DOHH2 (cell line): ENCODE data around the gene ATP2B2.

ENCODE experiments used
- H3F3A ChIP-seq: fragments of 200-600 bp; sonication (generic), shearing (Covaris generic); 2 replicates; pipeline ENCODE4 v1.6.0; 2016; ENCODE audit warnings: antibody characterized with exemption, mild to moderate bottlenecking; ENCODE audit not compliant: control insufficient read depth, insufficient read depth
- H3K27ac ChIP-seq: fragments of 200-600 bp; sonication (generic); 2 replicates; pipeline ENCODE4 v1.5.1; 2014; ENCODE audit warnings: low read depth, mild to moderate bottlenecking, low read length, moderate library complexity
- H3K27me3 ChIP-seq: fragments of 200-600 bp; sonication (generic); 2 replicates; pipeline ENCODE4 v1.6.1; 2014; ENCODE audit warnings: mild to moderate bottlenecking, low read length, mixed read lengths; ENCODE audit not compliant: control insufficient read depth
- H3K36me3 ChIP-seq: fragments of 200-600 bp; sonication (generic); 2 replicates; pipeline ENCODE4 v1.6.1; 2014; ENCODE audit warnings: mild to moderate bottlenecking, low read length, moderate library complexity, mixed read lengths; ENCODE audit not compliant: control insufficient read depth
- H3K4me1 ChIP-seq: fragments of 200-600 bp; sonication (generic); 2 replicates; pipeline ENCODE4 v1.6.1; 2014; ENCODE audit warnings: mild to moderate bottlenecking, low read length, mixed read lengths; ENCODE audit not compliant: control insufficient read depth
- H3K4me2 ChIP-seq: fragments of 200-600 bp; sonication (generic); 2 replicates; pipeline ENCODE4 v1.6.0; 2014; ENCODE audit warnings: mild to moderate bottlenecking, low read length, moderate library complexity
- H3K4me3 ChIP-seq: fragments of 200-600 bp; sonication (generic); 2 replicates; pipeline ENCODE4 v1.5.1; 2014; ENCODE audit warnings: mild to moderate bottlenecking, low read length, mixed read lengths
- H3K79me2 ChIP-seq: fragments of 200-600 bp; sonication (generic); 2 replicates; pipeline ENCODE4 v1.6.1; 2014; ENCODE audit warnings: mild to moderate bottlenecking, low read length, mixed read lengths; ENCODE audit not compliant: control insufficient read depth
- H3K9me2 ChIP-seq: fragments of 200-600 bp; sonication (generic); replicated peaks from 2 replicates; pipeline ENCODE4 v1.6.1; 2014; ENCODE audit warnings: mild to moderate bottlenecking, low read length, mixed read lengths; ENCODE audit not compliant: control insufficient read depth
- H3K9me3 ChIP-seq: fragments of 200-600 bp; sonication (generic); 2 replicates; pipeline ENCODE4 v1.6.1; 2014; ENCODE audit warnings: antibody characterized with exemption, low read length, mixed read lengths; ENCODE audit not compliant: control insufficient read depth, insufficient read depth
- H4K20me1 ChIP-seq: fragments of 200-600 bp; sonication (generic); 2 replicates; pipeline ENCODE4 v1.6.0; 2014; ENCODE audit warnings: low read depth, mild to moderate bottlenecking, antibody characterized with exemption, low read length, moderate library complexity; ENCODE audit not compliant: control insufficient read depth, insufficient read depth
- EZH2phosphoT487 ChIP-seq: fragments of 200-600 bp; sonication (generic); IDR thresholded peaks from 2 replicates; pipeline ENCODE4 v1.6.1; 2017; ENCODE audit warnings: borderline replicate concordance, mild to moderate bottlenecking, antibody characterized with exemption, low read length, moderate library complexity, mixed read lengths
- TF ChIP-seq, protein P1 (sequence below): fragments of 200-600 bp; sonication (generic); IDR thresholded peaks from one replicate; pipeline ENCODE4 v1.5.1; 2014; ENCODE audit warnings: antibody characterized with exemption, mild to moderate bottlenecking, low read depth, low read length; ENCODE audit not compliant: poor library complexity, severe bottlenecking

Gene ATP2B2

DNA sequence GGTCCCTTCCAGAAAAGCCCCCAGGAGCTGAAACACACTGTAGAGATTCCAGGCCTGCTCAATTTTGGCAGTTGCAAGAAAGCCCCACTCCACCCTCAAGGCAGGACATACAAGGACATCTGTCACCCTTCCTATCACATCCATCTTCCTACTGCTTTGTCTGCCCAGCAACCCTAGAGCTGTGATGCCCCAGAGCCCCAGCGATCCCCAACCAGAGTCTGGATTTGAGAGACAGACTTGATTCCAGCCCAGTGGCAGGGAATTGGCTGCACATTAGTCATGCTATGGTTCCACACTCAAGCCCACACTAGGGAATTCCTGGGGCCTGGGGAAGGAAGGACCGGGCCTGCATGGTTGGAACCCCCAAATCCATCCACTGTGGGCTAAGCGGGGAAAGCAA is 56.8 kb downstream of the ATP2B2 start:
- Histone ChIP-seq H3K36me3 (no peaks in the 10 kb centered on the region), H3K79me2 (no peaks in the 10 kb centered on the region), H3K4me1 (no peaks in the 10 kb centered on the region), H4K20me1 (no peaks in the 10 kb centered on the region), H3K4me2 (no peak overlapping the region), H3K4me3 (no peak overlapping the region), H3K9me3 (no peaks in the 10 kb centered on the region), H3K27me3 (peaks cover 16% of the 10 kb centered on the region), H3K9me2 (no peaks in the 10 kb centered on the region), H3K27ac (no peak overlapping the region), H3F3A (no peaks in the 10 kb centered on the region)
- TF ChIP-seq, protein P1, sequence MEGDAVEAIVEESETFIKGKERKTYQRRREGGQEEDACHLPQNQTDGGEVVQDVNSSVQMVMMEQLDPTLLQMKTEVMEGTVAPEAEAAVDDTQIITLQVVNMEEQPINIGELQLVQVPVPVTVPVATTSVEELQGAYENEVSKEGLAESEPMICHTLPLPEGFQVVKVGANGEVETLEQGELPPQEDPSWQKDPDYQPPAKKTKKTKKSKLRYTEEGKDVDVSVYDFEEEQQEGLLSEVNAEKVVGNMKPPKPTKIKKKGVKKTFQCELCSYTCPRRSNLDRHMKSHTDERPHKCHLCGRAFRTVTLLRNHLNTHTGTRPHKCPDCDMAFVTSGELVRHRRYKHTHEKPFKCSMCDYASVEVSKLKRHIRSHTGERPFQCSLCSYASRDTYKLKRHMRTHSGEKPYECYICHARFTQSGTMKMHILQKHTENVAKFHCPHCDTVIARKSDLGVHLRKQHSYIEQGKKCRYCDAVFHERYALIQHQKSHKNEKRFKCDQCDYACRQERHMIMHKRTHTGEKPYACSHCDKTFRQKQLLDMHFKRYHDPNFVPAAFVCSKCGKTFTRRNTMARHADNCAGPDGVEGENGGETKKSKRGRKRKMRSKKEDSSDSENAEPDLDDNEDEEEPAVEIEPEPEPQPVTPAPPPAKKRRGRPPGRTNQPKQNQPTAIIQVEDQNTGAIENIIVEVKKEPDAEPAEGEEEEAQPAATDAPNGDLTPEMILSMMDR = no peak
- TF ChIP-seq EZH2phosphoT487 = no peak

DNA sequence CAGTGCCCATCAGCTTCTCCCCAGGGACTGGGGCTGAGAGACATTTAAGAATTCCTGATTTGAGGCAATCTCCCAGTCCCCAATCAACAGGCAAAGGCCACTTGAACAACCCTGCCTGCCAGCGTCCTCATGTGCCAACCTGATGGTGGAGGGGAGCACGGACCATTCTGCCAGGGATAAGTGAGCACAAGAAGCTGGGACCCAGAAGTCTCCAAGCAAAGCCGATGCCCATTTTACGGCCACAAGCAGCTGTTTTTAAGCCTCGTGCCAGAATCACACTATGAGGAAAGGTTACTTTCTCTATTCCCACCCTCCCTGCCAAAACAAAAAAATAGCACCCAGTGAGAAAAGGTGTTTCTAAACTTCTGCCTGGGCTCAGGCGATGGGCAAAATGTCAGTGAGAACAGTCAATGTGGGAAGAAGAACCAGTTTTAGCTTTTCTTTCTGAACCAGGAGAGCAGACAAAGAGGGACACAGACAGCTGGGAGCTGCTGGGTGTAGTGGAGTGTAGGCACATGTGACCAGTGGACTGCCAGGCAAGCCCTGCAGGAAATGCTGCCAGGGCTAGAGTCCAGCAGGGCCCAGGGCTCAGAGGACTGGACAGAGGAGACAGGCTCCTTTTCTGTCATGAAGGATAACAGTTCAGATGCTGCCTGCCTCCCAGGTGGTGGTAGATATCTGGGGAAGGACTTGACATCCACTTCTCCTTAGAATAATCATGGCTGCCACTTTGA is 57.7 kb downstream of the ATP2B2 start:
- Histone ChIP-seq H3K4me1 (no peaks in the 10 kb centered on the region), H3F3A (no peaks in the 10 kb centered on the region), H3K4me3 (no peak overlapping the region), H3K27ac (no peak overlapping the region), H3K9me3 (no peaks in the 10 kb centered on the region), H3K27me3 (peaks cover 16% of the 10 kb centered on the region), H3K9me2 (no peaks in the 10 kb centered on the region), H3K36me3 (no peaks in the 10 kb centered on the region), H3K79me2 (no peaks in the 10 kb centered on the region), H4K20me1 (no peaks in the 10 kb centered on the region), H3K4me2 (no peak overlapping the region)
- TF ChIP-seq, protein P1 = no peak
- no peak for TF ChIP-seq EZH2phosphoT487

DNA sequence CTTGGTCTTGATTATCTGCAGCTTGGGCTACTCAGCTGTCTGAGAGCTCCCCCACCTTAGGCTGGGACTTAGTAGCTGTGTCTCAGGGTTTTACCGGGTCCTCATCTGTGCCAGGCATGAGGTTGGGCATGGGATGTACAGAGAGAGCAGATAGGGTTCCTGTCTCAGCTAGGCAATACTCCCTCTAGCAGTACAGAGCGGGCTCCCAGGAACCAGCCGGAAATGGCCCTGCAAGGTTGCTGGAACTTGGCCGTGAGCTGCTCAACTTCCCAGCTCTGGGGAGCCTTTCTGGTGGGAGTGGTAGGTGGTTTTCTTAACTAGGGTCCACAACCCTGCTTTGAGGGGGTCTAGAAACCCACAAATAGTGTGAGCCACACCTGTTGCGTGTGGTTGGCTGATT is 58.3 kb downstream of the ATP2B2 start:
- Histone ChIP-seq H3K4me3 (no peak overlapping the region), H3K79me2 (no peaks in the 10 kb centered on the region), H3F3A (no peaks in the 10 kb centered on the region), H3K27ac (no peak overlapping the region), H3K36me3 (no peaks in the 10 kb centered on the region), H3K9me3 (no peaks in the 10 kb centered on the region), H3K27me3 (peaks cover 16% of the 10 kb centered on the region), H3K9me2 (no peaks in the 10 kb centered on the region), H4K20me1 (no peaks in the 10 kb centered on the region), H3K4me1 (no peaks in the 10 kb centered on the region), H3K4me2 (no peak overlapping the region)
- no peak for TF ChIP-seq EZH2phosphoT487
- TF ChIP-seq, protein P1 = no peak
